Mononuclear cell (primary cell): Measurements from ENCODE around the gene KIAA0930. TPM values are rescaled to one million over a fixed set of nuclear protein-coding genes. Genes with fewer than 3 reads are reported as not detected.

ENCODE experiments used
- H3K27me3 ChIP-seq: 2 replicates; pipeline ENCODE4 v1.6.0; 2011; ENCODE audit warnings: low read length, control low read depth; ENCODE audit not compliant: insufficient read depth
- H3K4me1 ChIP-seq: 2 replicates; pipeline ENCODE4 v1.5.1; 2011; ENCODE audit warnings: mild to moderate bottlenecking, low read length, control low read depth; ENCODE audit not compliant: insufficient read depth
- H3K4me3 ChIP-seq: 2 replicates; pipeline ENCODE4 v1.5.1; 2011; ENCODE audit warnings: mild to moderate bottlenecking, low read length, moderate library complexity
- H3K9me3 ChIP-seq: 2 replicates; pipeline ENCODE4 v1.5.1; 2011; ENCODE audit warnings: low read depth, mild to moderate bottlenecking, control low read depth, low read length
- total RNA-seq: library from RNA; depleted of rRNA; stranded (reverse); fragments of >200 nt; gene quantifications from one replicate; pipeline ENCODE4 v1.2.3, GENCODE V29; 2012

KIAA0930 gene
- total RNA-seq, 1 donor = 20.5 TPM

DNA sequence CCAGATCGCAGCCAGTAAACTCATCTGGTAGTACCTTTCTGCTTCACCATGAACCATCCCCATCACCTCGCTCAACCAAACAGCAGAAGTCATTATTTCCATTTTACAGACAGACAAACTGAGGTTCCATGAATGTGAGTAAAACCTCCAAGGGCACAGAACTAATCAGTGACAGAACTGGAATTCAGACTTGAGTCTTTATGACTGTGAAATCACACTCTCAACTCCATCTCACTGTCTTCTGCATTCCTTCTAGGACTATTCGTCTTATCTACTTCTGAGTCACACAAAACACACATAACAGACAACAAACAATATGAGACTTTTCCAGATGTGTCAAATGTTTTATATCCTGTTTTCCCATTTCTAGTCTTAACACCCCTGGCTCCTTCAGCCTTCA, 86.3 kb downstream of the KIAA0930 start:
- Histone ChIP-seq H3K4me1 (peaks cover 18% of the 10 kb centered on the region), H3K27me3 (no peaks in the 10 kb centered on the region), H3K9me3 (no peaks in the 10 kb centered on the region), H3K4me3 (no peak overlapping the region)

DNA sequence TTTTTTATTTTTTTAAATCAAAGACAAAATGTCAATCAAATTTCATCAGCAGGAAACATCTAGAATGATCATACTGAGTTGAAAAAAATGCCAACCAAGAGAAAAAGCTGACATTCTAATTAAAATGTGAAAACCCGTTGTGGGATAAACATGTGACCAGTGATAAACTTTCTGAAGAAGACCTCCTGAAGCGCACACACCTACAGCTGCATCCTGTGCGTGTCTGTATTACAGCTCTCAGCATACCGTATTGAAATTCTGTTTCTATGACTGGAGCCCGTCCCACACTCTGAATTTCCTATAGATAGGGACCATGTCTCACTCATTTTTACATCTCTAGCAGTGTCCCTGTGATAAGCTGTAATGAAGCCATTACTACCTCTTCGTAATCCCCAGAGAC, 89.2 kb downstream of the KIAA0930 start:
- H3K27me3 ChIP-seq = no peaks in the 10 kb centered on the region
- no peaks in the 10 kb centered on the region for H3K4me1 ChIP-seq
- H3K9me3 ChIP-seq = no peaks in the 10 kb centered on the region
- H3K4me3 ChIP-seq = no peak overlapping the region

DNA sequence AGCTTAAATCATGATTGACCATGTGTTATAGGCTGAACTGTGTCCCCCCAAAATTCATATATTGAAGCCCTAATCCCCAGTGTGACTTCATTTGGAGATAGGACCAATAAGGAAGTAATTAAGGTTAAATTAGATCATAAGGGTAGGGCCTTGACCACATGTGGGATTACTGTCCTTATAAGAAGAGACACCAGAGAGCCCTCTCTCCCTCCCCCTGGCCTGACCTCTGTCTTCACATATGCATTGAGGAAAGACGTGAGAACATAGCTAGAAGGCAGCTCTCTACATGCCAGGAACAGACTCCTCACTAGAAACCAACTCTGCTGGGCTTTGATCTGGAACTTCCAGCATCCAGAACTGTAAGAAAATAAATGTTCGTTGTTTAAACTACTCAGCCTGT, 90.6 kb downstream of the KIAA0930 start:
- H3K4me1 ChIP-seq = no peaks in the 10 kb centered on the region
- H3K4me3 ChIP-seq = no peak overlapping the region
- H3K9me3 ChIP-seq = no peaks in the 10 kb centered on the region
- no peaks in the 10 kb centered on the region for H3K27me3 ChIP-seq

DNA sequence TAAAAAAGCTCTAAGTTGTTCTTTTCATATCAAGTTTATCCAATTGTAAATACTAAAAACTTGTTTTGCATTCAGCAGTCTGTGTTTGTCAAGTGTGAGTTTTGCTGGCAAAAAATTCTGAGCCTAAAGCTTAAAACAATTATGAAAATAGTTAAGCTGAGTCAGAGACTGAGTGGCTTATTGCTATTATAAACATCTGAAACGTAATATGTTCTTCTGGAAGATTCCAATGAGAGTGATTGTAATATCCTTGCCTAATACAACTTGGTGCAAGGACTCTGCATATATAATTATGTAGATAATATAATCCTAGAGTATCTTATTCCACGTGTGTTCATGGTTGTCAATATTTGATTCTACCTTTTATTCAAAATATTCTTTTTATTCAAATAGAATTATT, 91.0 kb downstream of the KIAA0930 start:
- no peak overlapping the region for H3K4me3 ChIP-seq
- H3K4me1 ChIP-seq = no peaks in the 10 kb centered on the region
- no peaks in the 10 kb centered on the region for H3K27me3 ChIP-seq
- H3K9me3 ChIP-seq = no peaks in the 10 kb centered on the region

DNA sequence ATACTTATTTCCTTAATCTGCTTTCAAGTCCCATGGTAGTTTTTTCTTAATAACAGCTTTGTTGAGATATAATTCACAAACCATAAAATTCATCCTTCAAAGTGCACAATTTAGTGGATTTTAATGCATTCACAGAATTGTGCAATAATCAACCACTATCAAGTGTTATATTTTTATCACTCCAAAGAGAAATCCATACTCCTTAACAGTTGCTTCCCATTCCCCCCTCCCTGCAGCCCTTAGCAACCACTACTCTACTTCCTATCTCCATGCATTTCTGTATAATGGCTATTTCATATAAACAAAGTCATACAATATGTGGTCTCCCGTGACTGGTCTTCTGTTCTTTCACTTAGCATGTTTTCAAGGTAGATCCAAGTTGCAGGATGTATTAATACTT, 95.8 kb downstream of the KIAA0930 start:
- H3K4me3 ChIP-seq = no peak overlapping the region
- H3K27me3 ChIP-seq = no peaks in the 10 kb centered on the region
- H3K9me3 ChIP-seq = no peaks in the 10 kb centered on the region
- no peaks in the 10 kb centered on the region for H3K4me1 ChIP-seq

DNA sequence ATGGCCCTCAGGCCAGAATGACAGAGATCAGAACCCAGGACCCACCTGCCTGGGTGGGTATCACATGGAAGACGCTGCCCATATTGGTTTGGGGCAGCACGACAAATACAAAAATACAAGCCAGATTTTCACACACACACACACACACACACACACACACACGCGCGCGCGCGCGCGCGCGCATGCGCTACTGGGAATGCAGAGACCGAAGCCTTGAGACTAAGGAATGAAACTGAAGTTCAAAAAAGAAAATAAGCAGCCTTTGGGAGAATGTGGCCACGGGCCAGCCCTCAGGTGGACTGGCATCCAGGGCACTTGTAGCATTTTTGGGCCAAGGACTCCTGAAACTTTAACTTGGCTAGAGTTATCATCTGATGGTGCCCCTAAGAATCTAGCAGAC, 98.3 kb downstream of the KIAA0930 start:
- no peaks in the 10 kb centered on the region for H3K4me1 ChIP-seq
- H3K4me3 ChIP-seq = no peak overlapping the region
- no peaks in the 10 kb centered on the region for H3K9me3 ChIP-seq
- H3K27me3 ChIP-seq = no peaks in the 10 kb centered on the region

Other genes starting within 250 kb of the KIAA0930 start
- not detected for gene PHF21B, start 230.9 kb downstream of the KIAA0930 start, total RNA-seq
- 96.7 TPM for gene NUP50, start 77.0 kb downstream of the KIAA0930 start, total RNA-seq
- 0.94 TPM for gene UPK3A, start 44.1 kb upstream of the KIAA0930 start, total RNA-seq
- 37.7 TPM for gene FAM118A, start 69.0 kb upstream of the KIAA0930 start, total RNA-seq
- gene SMC1B, start 172.7 kb upstream of the KIAA0930 start, total RNA-seq = 0.10 TPM
- 0.31 TPM for gene RIBC2, start 172.8 kb upstream of the KIAA0930 start, total RNA-seq